ENCODE results near the gene GNPTAB.

GNPTAB gene

GRCh38 chr12:101729842-101730241, 100.9 kb downstream of the GNPTAB start:
- no peak for DNase-seq

- no peak for DNase-seq
Measured at GRCh38 chr12:101727098-101727497, 103.7 kb downstream of the GNPTAB start.

GRCh38 chr12:101722392-101722791, 108.4 kb downstream of the GNPTAB start:
- no peak for DNase-seq

- DNase-seq = no peak
Measured at GRCh38 chr12:101720118-101720517, 110.6 kb downstream of the GNPTAB start.

GRCh38 chr12:101719566-101719965, 111.2 kb downstream of the GNPTAB start:
- no peak for DNase-seq

- DNase-seq = peak; percentile 52
Measured at GRCh38 chr12:101714877-101715444, 115.8 kb downstream of the GNPTAB start.

- no peak for DNase-seq
Measured at GRCh38 chr12:101713930-101714329, 116.8 kb downstream of the GNPTAB start.

GRCh38 chr12:101713059-101713682, 117.6 kb downstream of the GNPTAB start:
- DNase-seq = no peak

GRCh38 chr12:101710288-101710687, 120.5 kb downstream of the GNPTAB start:
- DNase-seq = no peak

- no peak for DNase-seq
Measured at GRCh38 chr12:101707131-101707782, 123.5 kb downstream of the GNPTAB start.

GRCh38 chr12:101706403-101706802, 124.4 kb downstream of the GNPTAB start:
- DNase-seq = no peak

- no peak for DNase-seq
Measured at GRCh38 chr12:101703487-101703886, 127.3 kb downstream of the GNPTAB start.

- DNase-seq = no peak
Measured at GRCh38 chr12:101700299-101700820, 130.4 kb downstream of the GNPTAB start.

GRCh38 chr12:101698800-101699347, 131.9 kb downstream of the GNPTAB start:
- no peak for DNase-seq

GRCh38 chr12:101697930-101698799, 132.6 kb downstream of the GNPTAB start:
- DNase-seq = no peak

- DNase-seq = peak; percentile 16
Measured at GRCh38 chr12:101697197-101697929, 133.4 kb downstream of the GNPTAB start, which contains the start of gene CHPT1. CHPT1 (plus strand) TSS chr12:101697640; CDS start chr12:101697862, 222 bp downstream.

GRCh38 chr12:101696251-101697196, 134.2 kb downstream of the GNPTAB start:
- peak; percentile 40 for DNase-seq

GRCh38 chr12:101695706-101696105, 135.1 kb downstream of the GNPTAB start:
- no peak for DNase-seq

All from MV-4-11 (cell line).